GM23338 (cell line): ENCODE data around the gene UBAC2.

Experiments used
- CTCF ChIP-seq, 2 experiments: fragments of 200-600 bp in 1 of 2; sonication (generic) in 1 of 2; conservative IDR thresholded peaks; 2 replicates each; pipeline versions ENCODE4 v1.5.1 to v1.6.1; 2016 to 2017; ENCODE audit warnings: antibody characterized with exemption in 2 of 2, low read depth in 2 of 2, mild to moderate bottlenecking in 2 of 2, moderate library complexity in 1 of 2
- ETS1 ChIP-seq: IDR thresholded peaks from 2 replicates; pipeline ENCODE4 v1.6.1; 2016; ENCODE audit warnings: antibody characterized with exemption
- EZH2 ChIP-seq: fragments of 200-600 bp; sonication (generic); IDR thresholded peaks from one replicate; pipeline ENCODE4 v1.8.0; 2017; ENCODE audit warnings: antibody characterized with exemption, mild to moderate bottlenecking, low read depth; ENCODE audit not compliant: unreplicated experiment
- EZH2phosphoT487 ChIP-seq: fragments of 200-600 bp; sonication (generic); IDR thresholded peaks from one replicate; pipeline ENCODE4 v1.8.1; 2018; ENCODE audit warnings: antibody characterized with exemption; ENCODE audit not compliant: unreplicated experiment
- NANOG ChIP-seq: IDR thresholded peaks from 2 replicates; pipeline ENCODE4 v1.6.1; 2016; ENCODE audit warnings: antibody characterized with exemption, borderline replicate concordance
- POLR2AphosphoS5 ChIP-seq: IDR thresholded peaks from 2 replicates; pipeline ENCODE4 v1.6.1; 2016; ENCODE audit warnings: antibody characterized with exemption, low read depth
- REST ChIP-seq: IDR thresholded peaks from one replicate; pipeline ENCODE4 v1.6.1; 2018; ENCODE audit warnings: antibody characterized with exemption; ENCODE audit not compliant: unreplicated experiment
- STAT1 ChIP-seq: IDR thresholded peaks from one replicate; pipeline ENCODE4 v1.6.1; 2016; ENCODE audit warnings: antibody characterized with exemption; ENCODE audit not compliant: unreplicated experiment
- ZNF331 ChIP-seq: fragments of 250-450 bp; sonication (Bioruptor Pico); IDR thresholded peaks from 2 replicates; pipeline ENCODE4 v1.5.0; 2020; ENCODE audit warnings: low read depth, mild to moderate bottlenecking, moderate library complexity

GRCh38 chr13:99383946-99384345 lies 183.3 kb downstream of the UBAC2 start:
- TF ChIP-seq STAT1 = no peak
- TF ChIP-seq EZH2 = no peak
- no peak for TF ChIP-seq CTCF (conservative IDR thresholded peaks at IDR 0.05; ENCODE audit: low read depth in 2 of 2)
- no peak for TF ChIP-seq EZH2phosphoT487
- TF ChIP-seq POLR2AphosphoS5 = no peak
- no peak for TF ChIP-seq REST
- no peak for TF ChIP-seq ZNF331 (CRISPR knock-in tag)
- TF ChIP-seq ETS1 = no peak
- TF ChIP-seq NANOG = no peak
